ENCODE results near the gene TRIM24.
A peak's percentile ranks its signal among the peaks of the same experiment; 100 is the strongest.
"Not testable (repeated sequence)": the region's sequence is repeated elsewhere in the genome, so short reads cannot be mapped to it uniquely, and the experiment has no call there.

TRIM24 gene

DNA sequence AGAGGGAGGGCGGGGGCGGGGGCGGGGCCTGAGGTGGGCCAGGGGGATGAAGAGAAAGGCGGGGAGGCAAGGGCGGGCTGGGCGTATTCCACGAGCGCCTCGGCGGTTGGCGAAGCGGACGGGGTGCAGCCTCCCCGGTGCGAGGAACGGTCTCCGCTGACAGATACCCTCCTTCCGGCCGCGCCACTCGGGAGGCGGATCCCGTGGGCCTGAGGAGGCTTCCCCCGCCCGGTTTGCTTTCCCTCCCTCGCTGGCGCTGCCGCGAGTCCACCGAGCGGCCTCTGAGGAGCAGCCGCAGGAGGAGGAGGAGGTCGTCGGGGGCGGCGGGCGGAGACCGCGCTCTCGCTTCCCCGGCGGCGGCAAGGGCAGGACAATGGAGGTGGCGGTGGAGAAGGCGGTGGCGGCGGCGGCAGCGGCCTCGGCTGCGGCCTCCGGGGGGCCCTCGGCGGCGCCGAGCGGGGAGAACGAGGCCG lies at the start of gene TRIM24:
Gene TRIM24 (plus strand): TSS at position 84 of the 473 bp plus-strand sequence. CDS start 290 bp downstream, at position 374.
- DNase-seq = no peak

DNA sequence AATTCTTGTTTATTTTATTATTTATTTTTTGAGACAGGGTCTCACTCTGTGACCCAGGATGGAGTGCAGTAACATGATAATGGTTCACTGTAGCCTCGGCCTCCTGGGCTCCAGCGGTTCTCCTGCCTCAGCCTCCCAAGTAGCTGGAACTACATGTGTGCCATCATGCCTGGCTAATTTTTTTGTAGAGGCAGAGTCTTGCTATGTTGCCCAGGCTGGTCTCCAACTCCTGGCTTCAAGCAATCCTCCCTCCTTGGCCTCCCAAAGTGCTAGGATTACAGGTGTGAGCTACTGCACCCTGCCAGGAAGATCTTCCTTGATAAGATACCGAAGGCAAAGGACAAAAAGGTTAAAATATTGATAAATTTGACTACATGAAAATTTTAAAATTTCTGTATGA lies 48.0 kb upstream of the TRIM24 start:
- DNase-seq = not testable (repeated sequence)

DNA sequence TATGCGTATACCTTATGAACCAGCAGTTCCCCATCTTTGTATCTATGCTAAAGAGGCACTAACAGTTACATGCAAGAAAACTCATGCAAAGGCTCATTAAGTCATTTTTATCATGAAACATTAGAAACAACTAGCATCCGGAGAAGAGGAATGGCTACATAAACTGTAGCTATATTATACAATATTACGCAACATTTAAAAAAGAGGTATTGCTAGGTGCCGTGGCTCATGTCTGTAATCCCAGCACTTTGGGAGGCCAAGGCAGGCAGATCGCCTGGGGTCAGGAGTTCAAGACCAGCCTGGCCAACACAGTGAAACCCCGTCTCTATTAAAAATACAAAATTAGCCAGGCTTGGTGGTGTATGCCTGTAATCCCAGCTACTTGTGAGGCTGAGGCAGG lies 47.1 kb upstream of the TRIM24 start:
- DNase-seq = not testable (repeated sequence)

DNA sequence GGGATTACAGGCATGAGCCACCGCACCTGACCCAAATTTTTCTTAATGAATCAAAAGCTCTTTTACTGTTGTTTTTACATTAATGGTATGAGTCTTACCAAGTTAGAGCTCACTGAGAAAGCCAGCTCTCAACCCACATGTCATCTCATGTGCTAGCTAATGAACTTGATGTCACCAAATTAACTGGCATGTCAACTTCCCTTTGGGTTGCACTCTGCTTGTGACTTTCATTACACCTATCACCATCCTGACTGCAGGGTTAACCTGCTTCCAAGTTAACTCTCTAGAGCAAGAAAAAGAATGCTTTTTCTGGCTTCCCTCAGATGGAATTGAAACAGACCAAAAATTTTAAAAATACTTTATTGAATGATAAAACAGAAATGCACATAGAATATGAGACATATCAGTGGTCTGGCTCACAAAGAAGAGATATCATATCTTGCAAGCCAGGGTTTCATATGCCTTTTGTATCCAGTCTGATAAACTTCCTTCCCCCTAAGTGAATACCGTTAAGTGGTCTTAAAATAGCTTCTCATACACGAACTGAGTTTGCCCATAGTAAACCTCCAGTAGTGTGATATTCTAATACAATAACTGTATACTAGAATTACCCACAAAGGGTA lies 42.9 kb upstream of the TRIM24 start:
- DNase-seq = no peak

DNA sequence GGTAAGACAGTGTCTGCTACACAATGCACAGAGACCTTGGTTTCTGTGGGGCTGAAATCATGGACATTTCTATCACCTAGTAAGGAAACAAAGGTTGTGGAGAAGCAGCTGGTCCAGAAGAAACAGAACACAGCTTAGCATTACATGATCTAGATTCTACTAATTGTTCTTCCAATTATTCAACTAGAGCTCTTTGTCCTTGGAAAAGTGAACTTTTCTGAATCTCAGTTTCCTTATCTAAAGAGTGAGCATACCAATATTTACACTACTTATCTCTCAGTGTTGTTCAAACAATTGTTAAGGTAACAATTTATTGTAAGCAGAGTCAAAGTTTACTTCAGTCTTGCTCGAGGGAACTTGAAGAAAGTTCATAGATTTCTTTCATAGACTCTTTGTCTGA lies 42.3 kb upstream of the TRIM24 start:
- DNase-seq = no peak

DNA sequence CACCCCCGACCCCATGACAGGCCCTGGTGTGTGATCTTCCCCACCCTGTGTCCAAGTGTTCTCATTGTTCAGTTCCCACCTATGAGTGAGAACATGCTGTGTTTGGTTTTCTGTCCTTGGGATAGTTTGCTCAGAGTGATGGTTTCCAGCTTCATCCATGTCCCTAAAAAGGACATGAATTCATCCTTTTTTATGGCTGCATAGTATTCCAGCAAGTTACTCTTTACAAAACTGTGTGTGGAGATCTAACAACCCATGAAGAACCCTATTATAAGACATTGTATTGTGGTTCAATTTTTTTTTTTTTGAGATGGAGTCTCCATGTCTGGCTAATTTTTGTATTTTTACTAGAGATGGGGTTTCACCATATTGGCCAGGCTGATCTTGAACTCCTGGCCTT lies 41.7 kb upstream of the TRIM24 start:
- DNase-seq = not testable (repeated sequence)

DNA sequence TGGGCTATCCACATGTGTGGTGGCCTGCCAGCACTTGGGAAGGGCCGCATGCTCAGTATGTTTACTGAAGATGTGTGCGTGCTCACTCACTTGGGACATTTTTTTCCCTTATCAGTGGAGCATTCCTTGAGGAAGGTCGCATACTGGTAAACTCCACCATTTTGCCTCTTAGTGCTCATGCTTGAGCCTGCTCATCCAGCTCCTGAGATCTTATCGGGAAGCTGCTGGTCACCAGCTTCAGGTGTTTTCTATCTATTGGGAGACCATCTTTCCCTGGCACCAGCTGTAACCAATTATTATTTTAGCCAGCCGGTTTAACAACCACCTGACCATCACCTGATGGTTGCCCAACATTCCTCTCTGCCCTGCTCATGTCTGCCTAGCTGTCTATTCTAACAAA lies 35.0 kb upstream of the TRIM24 start:
- no peak for DNase-seq

DNA sequence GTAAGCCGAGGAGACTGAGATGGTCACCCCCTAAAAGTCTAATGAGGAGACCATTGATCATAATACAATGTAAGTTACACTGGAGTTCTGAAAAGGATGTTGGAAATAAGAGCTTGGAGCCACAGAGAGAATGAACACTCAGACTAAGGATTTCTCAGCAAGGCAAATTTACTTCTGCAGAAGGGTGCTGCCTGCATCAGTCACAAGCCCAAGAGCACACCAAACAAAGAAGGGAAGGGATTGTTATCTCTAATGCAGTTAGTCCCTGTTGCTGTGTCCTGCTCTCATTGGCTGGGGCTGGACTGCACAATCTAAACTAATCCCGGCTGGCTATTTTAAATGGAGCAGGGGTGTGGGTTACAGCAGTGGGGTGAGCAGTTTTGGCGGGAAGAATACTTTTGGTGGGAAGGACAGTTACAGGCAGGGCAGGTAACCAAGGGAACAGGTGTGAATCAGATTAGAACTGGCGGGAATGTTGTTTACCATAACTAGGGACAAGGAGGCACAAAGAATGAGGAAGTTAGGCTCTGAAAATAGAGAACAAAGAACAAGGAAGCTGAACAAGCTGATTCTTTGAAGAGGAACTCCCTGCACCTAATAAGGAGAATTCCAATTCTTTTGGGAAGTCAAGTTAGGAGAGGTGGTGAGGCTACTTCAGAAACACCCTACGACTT lies 30.3 kb upstream of the TRIM24 start:
- no peak for DNase-seq

DNA sequence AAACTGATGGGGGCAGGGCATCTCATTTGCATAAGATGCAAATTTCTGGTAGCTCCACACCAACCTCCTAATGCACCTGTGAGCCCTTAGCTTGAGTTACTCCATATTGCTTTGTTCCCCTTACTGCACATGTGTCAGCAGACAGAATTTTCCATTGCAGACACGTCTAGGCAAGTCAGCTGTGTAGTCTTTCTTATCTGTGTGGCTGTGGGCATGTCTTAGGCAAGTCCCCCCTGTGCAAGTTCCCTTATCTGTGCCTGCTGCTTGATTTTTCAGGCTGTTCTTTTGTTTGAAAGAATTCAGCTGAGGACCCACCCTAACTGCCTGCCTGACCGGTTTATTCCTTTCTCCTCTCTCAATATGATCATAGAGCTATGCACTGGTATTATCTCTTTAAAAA lies 28.5 kb upstream of the TRIM24 start:
- no peak for DNase-seq

DNA sequence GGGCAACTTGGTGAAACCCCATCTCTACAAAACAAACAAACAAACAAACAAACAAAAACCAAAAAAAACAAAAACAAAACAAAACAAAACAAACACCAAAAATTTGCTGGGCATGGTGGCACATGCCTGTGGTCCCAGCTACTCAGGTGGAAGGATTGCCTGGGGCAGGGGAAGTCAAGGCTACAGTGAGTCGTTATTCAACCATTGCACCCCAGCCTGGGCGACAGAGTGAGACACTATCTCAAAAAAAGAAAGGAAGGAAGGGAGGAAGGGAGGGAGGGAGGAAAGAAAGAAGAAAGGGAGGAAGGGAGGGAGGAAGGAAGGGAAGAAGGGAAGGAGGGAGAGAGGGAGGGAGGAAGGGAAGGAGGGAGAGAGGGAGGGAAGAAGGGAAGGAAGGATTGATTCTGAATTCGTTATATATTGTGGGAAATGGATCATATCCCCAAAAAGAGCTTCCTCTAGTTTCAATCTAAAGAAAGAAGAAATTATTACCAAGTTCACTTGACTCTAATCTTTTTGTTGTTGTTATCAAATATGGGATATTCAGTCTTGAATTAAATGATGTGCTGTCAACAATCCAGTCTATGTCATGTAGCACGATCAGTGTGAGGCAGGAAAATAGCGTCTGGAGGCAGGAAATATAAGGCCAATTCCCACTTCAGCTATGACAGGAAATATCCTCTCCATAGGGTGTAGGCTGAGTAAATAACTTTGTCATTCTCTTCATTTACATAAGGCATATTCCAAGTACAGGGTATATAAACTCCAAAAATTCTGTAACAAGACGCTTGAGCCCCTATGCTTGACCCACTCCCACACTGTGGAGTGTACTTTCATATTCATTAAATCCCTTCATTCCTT lies 26.2 kb upstream of the TRIM24 start:
- DNase-seq = no peak

DNA sequence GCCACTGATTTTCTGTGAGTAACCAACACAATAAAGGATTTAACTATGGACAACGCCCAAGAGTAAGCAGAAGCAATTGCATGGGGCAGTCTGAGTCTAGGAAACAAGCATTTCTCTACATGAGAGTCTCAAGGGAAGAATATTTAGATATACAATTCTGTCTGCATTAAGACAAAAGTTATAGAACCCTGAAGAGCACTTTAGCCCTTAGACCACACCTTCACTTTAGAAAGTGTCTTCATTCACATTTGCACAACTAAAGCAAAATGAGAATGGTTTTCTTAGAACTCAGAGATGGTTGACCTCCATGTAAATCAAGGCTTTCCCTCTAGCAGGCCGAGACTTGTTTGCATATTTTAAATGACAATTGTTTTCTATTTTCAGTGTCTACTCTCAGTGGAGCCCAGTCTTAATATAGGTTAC lies 25.5 kb upstream of the TRIM24 start:
- no peak for DNase-seq

DNA sequence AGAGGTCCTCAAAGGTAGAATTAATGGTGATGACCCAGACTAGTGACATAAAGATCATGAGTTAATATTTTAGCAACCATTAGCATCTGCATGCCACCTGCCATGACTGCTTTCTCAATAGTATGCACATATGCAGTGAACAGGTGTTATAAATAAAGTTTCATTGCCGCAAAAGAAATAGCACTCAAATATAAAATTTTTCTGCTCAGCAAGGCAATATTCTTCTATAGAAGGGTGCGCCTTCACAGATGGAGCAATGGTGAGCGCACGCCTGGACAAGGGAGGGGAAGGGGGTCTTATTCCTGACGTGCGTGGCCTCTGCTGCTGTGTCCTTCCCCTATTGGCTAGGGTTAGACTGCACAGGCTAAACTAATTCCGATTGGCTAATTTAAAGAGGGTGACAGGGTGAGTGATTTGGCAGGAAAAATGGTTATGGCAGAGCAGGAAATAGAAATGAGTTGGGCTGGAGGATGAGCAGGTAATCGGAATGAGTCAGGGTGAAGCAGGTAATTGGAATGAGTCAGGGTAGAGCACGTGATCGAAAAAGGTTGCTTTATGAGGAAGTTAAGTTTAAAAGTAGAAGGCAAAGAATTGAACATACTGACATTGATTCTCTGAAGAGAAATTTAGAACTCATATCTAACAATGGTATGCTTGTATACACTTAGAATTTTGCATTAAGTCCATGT lies 24.7 kb upstream of the TRIM24 start:
- DNase-seq = no peak

DNA sequence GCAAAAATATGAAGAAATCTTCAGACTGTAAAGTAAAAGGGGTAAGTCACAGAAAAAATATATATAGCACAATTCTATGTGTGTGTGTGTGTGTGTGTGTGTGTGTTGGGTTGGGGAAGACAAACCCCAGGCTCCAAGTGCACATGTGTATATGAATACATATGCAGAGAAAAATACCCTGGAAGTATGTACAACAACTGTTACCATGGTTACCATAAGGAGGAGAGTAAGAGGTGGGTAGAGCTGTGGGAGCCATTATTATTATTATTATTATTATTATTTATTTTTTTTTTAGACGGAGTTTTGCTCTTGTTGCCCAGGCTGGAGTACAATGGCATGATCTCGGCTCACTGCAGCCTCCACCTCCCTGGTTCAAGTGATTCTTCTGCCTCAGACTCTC lies 23.7 kb upstream of the TRIM24 start:
- DNase-seq = no peak

DNA sequence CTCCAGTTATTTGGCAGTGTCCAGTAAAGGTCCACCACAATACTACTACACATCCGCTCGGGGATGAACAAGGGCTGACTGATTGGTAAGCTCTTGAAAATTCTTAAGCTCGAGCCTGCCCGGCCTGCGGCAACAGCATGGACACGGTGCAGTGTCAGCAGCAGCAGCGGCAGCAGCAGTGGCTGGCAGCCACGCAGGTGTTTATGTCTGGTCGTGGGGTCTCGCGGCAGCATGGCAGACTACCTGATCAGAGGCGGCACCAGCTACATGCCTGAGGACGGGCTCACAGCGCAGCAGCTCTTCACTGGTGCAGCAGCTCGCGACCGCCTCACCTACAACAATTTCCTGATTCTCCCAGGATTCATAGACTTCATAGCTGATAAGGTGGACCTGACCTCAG lies 19.6 kb upstream of the TRIM24 start:
- DNase-seq = no peak

DNA sequence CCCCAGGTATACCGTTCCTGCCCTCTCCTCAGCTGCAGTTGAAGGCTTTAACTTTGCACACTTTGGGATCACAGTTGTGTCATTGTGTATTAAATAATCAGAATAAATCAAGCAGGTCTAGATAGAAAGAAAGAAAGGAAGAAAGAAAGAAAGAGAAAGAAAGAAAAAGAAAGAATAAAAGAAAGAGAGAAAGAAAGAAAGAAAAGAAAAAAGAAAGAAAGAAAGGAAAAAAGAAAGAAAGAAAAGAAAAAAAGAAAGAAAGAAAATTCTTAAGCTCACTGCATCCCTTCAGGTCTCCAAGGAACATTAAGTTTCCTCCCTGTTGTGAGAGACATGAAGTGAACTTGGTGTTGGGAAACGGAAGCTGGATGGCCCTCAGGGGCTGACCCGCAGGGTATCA lies 17.2 kb upstream of the TRIM24 start:
- no peak for DNase-seq

DNA sequence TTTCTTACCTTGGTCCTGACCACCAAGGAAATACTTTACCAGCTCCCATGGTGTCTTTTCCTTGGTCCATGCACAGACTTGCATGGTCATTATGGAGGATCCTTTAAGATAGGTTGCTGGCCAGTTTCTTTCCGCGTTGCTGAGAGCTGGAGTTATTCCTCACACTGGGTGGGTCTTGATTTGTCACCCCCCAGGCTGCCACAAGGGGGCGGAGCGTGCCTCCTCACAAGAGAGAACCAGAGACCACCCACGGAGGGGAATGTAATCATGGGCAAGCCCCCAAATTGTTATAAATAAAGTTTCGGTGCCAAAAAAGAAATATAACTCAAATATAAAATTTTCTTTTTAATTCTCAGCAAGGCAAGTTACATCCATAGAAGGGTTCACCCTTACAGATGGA lies 10.5 kb upstream of the TRIM24 start:
- DNase-seq = peak; percentile 51 to 56

DNA sequence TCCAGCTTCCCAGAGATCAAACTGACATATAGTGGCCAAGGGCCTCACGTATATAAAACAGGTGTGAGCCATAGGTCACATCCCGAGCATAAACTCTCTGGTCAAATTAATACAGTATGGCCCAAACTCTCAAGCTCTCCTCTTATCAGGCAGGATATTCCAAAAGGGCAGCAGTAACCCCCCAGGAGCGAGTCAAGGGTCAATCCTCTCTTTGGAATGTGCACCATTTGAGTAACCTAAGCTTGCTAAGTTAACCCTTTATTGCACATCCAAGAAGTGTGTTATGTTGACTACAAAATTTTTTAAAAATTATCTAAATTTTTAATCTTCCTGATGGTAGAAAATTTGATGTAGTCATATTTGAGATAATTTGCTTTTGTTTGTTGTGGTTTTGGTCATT lies 4.5 kb upstream of the TRIM24 start:
- DNase-seq = no peak

DNA sequence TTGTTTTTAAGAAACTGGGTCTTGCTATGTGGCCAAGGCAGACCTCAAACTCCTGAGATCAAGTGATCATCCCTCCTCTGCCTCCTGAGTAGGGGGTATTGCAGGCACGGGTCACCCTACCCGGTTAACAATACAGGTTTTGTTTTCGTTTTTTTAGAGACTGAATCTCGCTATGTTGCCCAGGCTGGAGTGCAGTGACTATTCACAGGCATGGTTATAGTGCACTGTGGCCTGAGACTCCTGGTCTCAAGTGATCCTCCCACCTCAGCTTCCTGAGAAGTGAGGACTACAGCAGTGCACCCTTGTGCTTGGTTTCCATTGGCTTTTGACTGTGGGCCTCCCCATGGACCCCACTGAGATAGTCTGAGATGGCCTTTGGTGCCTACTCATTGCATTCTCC lies 3.8 kb upstream of the TRIM24 start:
- DNase-seq = no peak

DNA sequence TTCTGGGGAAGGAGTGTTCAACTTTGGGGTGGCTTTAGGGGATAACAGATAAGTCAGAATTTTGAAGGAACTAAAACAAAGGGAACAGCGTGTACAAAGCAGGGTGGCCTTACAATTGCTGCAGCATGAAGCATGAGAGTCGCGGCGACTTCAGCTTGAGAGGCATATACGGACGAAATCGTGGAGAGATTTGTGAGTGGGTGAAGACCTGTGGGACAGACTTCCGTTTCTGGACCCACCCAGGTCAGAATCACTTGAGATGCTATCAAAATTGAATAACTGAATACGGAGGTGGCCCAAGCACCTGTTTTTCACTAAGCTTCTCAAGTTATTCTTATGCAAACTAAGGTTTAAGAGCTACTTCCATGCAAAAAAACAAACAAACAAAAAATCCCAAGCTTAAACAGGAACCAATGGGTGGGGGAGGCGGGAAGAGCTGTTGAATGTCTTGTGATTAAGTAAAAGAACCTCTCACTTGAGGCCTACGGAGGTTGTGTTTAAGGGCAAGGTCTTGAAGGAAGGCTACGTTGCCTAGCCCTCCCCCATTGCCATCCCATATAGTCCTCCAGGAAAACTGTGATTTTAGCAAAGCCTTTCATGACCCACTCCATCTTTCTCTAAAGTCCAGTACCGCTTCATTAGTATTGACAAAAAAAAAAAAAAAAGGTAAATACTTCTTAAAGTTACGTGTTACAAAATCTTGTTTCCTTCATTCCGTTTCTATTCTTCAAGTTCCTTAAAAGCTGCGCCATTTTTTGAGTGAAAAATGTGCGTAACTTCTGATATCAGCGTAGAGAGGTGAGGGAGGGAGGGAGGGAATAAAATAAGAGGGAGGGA lies 1.3 kb upstream of the TRIM24 start:
- no peak for DNase-seq

DNA sequence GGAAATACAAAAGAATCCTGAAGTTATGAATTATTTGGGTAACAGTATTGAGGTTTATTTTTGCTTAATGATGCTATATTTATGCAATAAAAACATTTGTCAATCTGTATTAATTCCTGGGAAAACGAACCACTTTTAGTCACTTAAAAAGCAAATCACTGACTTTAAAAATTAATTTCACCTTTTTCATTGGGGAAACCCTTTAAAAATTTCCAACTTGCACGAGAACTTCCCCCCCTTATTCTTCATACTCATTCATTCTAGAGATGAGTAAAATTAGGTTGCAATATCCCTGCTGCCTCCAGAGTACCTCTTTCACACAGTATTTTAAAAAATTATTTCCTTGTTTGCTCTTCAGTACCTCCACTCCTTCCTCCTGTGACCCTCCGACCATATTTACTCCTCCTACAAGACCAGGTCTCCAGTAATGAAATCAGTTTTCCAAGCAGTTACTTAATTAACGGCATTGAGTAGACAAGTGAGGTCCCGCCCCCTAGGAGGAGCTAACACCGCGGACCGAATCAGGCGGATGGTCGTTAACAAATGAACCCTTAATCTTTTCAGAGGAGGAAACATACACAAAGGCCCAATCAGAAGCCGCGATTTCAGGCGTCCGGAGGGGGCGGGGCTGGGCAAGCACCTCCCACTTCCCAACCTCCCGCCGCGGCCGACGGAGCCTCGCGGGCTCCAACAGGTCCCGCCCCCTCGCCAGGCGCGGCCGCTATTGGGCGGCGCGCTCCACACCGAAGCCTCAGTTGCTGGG lies 465 bp upstream of the TRIM24 start:
- peak; percentile 97 to 98 for DNase-seq

Measured in stimulated activated CD4-positive, alpha-beta T cell treated with anti-CD3 and anti-CD28 coated beads, Interleukin-2, amount 100 ng/mL, for 24 hours (primary cell).